ENCODE results near the gene BDKRB2.

BDKRB2 gene

DNA sequence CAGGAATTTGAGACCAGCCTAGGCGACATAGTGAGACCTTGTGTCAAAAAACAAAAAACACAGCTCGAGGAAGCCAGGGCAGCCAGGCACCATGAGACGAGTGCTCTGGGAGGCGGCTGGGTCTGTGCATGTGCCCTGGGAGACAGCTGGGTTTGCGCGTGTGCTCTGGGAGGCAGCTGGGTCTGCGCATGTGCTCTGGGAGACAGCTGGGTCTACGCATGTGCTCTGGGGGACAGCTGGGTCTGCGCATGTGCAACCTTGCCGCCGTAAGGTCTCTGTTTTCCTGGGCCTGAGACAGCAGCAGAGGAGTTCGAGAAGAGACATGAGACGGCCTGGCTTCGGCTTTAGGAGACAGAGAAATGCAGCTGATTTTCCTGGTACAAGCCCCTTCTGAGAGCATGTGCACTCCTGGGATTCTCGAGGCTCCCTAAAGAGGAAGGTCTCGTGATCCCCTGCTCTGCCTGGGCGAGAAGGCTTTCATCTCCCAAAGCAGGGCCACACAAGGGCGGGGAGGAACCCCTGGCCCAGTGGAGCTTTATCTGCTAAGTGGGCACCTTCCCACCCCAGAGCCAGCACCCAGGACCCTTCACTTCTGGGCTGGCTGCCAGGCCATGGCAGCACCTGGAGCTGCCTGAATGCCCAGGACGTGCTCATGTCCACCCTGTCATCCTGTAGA lies 47.8 kb downstream of the BDKRB2 start:
- Histone ChIP-seq H3K4me3 (no peak overlapping the region), H3K36me3 (replicated peaks) (no peaks in the 10 kb centered on the region), H3K4me1 (no peaks in the 10 kb centered on the region), H3K9me3 (no peaks in the 10 kb centered on the region), H3K27me3 (ENCODE audit: low read depth) (peaks cover 17% of the 10 kb centered on the region)
- DNase-seq (ENCODE audit: low spot score in 2 of 2): no peak
- in situ Hi-C loops (cut with MboI; ENCODE audit: low sequenced_read_pairs): loop anchor here (25.0 kb wide), 1 partner anchor 690 kb away; no protein-coding TSS in a partner anchor

DNA sequence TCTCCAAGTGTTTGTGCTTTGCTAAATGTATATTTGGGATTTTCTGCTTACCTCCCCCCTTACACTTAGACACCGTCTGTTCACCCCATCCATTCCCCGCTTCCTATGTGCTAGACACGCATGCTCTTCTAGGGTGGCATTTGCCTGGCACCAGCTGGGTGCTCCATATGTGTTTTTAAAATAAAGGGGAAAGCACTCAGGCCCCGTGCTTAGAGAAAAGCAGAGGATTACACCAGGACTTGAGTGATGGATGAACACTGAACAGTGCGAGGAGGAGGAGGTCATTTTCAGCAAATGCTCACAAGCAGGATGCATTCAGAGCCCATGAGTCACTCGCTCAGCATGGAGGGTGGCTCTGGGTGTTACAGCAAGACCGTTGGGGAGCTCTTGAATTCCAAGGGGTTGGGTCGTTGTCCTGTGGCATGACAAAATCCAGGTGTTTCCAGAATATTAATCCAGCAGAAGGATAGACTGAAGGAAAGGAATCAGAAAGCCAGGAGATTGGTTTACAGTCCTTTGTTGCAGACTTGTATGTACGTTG lies 48.4 kb downstream of the BDKRB2 start:
- no peaks in the 10 kb centered on the region for H3K36me3 ChIP-seq (replicated peaks)
- H3K9me3 ChIP-seq: no peaks in the 10 kb centered on the region
- peaks cover 17% of the 10 kb centered on the region for H3K27me3 ChIP-seq (ENCODE audit: low read depth)
- no peaks in the 10 kb centered on the region for H3K4me1 ChIP-seq
- H3K4me3 ChIP-seq: no peak overlapping the region
- in situ Hi-C loops (cut with MboI; ENCODE audit: low sequenced_read_pairs): loop anchor here (25.0 kb wide), 1 partner anchor 691 kb away; no protein-coding TSS in a partner anchor
- no peak for DNase-seq (ENCODE audit: low spot score in 2 of 2)

DNA sequence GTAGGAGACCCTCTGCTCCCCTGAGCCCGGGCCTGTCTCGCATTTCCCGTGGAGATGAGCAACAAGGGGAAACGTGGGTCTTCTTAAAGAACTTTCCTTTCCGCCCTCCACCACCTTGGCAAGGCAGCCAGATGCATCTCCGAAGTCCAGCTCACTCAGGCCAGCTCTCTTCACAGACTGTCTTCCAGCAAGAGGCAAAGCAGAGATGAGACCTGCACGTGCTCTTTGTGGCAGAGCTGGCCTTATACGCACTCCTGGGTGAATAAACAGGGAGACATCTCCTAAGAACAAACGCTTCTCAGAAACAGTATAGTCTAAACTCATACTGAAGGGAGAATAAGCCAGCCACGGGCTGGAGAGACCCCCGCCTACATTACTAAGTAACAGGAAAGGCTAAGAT lies 50.0 kb downstream of the BDKRB2 start:
- in situ Hi-C loops (cut with MboI; ENCODE audit: low sequenced_read_pairs): loop anchor here (25.0 kb wide), 1 partner anchor 692 kb away; no protein-coding TSS in a partner anchor
- Histone ChIP-seq H3K27me3 (ENCODE audit: low read depth) (peaks cover 17% of the 10 kb centered on the region), H3K9me3 (no peaks in the 10 kb centered on the region), H3K4me3 (no peak overlapping the region), H3K4me1 (no peaks in the 10 kb centered on the region), H3K36me3 (replicated peaks) (no peaks in the 10 kb centered on the region)
- DNase-seq (ENCODE audit: low spot score in 2 of 2): no peak

- no peak for DNase-seq (ENCODE audit: low spot score in 2 of 2)
Measured at GRCh38 chr14:96255501-96256366, 51.1 kb downstream of the BDKRB2 start, which contains the start of gene BDKRB1. Gene BDKRB1, plus strand, starts transcription at chr14:96256210. Its CDS starts 7,473 bp downstream, at chr14:96263683.

GRCh38 chr14:96256407-96256806 lies 51.8 kb downstream of the BDKRB2 start:
- Histone ChIP-seq H3K4me3 (no peak overlapping the region), H3K27me3 (ENCODE audit: low read depth) (peaks cover 19% of the 10 kb centered on the region), H3K36me3 (replicated peaks) (no peaks in the 10 kb centered on the region), H3K4me1 (no peaks in the 10 kb centered on the region), H3K9me3 (no peaks in the 10 kb centered on the region)
- in situ Hi-C loops (cut with MboI; ENCODE audit: low sequenced_read_pairs): loop anchor here (25.0 kb wide), 1 partner anchor 694 kb away; no protein-coding TSS in a partner anchor
- DNase-seq (ENCODE audit: low spot score in 2 of 2): no peak

More at GRCh38 chr14:96255501-96256366, 51.1 kb downstream of the BDKRB2 start, which contains the start of gene BDKRB1:
- Histone ChIP-seq H3K9me3 (no peaks in the 10 kb centered on the region), H3K4me3 (no peak within 1 kb of the TSS), H3K27me3 (ENCODE audit: low read depth) (peaks cover 17% of the 10 kb centered on the region), H3K4me1 (no peaks in the 10 kb centered on the region), H3K36me3 (replicated peaks) (no peaks in the 10 kb centered on the region)
- in situ Hi-C loops (cut with MboI; ENCODE audit: low sequenced_read_pairs): loop anchor here (25.0 kb wide), 1 partner anchor 693 kb away; no protein-coding TSS in a partner anchor

- H3K4me3 ChIP-seq: no peak overlapping the region
- in situ Hi-C loops (cut with MboI; ENCODE audit: low sequenced_read_pairs): loop anchor here (25.0 kb wide), 1 partner anchor 695 kb away; no protein-coding TSS in a partner anchor
Measured at GRCh38 chr14:96257056-96257455, 52.4 kb downstream of the BDKRB2 start.

GRCh38 chr14:96257900-96258299 lies 53.3 kb downstream of the BDKRB2 start:
- Histone ChIP-seq H3K36me3 (replicated peaks) (no peaks in the 10 kb centered on the region), H3K4me3 (no peak overlapping the region), H3K4me1 (no peaks in the 10 kb centered on the region), H3K9me3 (no peaks in the 10 kb centered on the region), H3K27me3 (ENCODE audit: low read depth) (peaks cover 19% of the 10 kb centered on the region)
- no peak for DNase-seq (ENCODE audit: low spot score in 2 of 2)
- in situ Hi-C loops (cut with MboI; ENCODE audit: low sequenced_read_pairs): loop anchor here (25.0 kb wide), 1 partner anchor 696 kb away; no protein-coding TSS in a partner anchor

More at GRCh38 chr14:96257056-96257455, 52.4 kb downstream of the BDKRB2 start:
- peaks cover 19% of the 10 kb centered on the region for H3K27me3 ChIP-seq (ENCODE audit: low read depth)
- no peaks in the 10 kb centered on the region for H3K9me3 ChIP-seq
- no peak for DNase-seq (ENCODE audit: low spot score in 2 of 2)
- no peaks in the 10 kb centered on the region for H3K36me3 ChIP-seq (replicated peaks)
- no peaks in the 10 kb centered on the region for H3K4me1 ChIP-seq

- Histone ChIP-seq H3K4me3 (no peak overlapping the region), H3K27me3 (ENCODE audit: low read depth) (peaks cover 14% of the 10 kb centered on the region), H3K4me1 (no peaks in the 10 kb centered on the region), H3K36me3 (replicated peaks) (no peaks in the 10 kb centered on the region), H3K9me3 (no peaks in the 10 kb centered on the region)
- in situ Hi-C loops (cut with MboI; ENCODE audit: low sequenced_read_pairs): loop anchor here (25.0 kb wide), 1 partner anchor 698 kb away; no protein-coding TSS in a partner anchor
- DNase-seq (ENCODE audit: low spot score in 2 of 2): no peak
Measured at GRCh38 chr14:96260341-96260821, 55.7 kb downstream of the BDKRB2 start.

GRCh38 chr14:96261053-96261452 lies 56.4 kb downstream of the BDKRB2 start:
- no peak for DNase-seq (ENCODE audit: low spot score in 2 of 2)
- H3K27me3 ChIP-seq (ENCODE audit: low read depth): peaks cover 8% of the 10 kb centered on the region
- no peaks in the 10 kb centered on the region for H3K36me3 ChIP-seq (replicated peaks)
- H3K9me3 ChIP-seq: no peaks in the 10 kb centered on the region
- in situ Hi-C loops (cut with MboI; ENCODE audit: low sequenced_read_pairs): loop anchor here (25.0 kb wide), 1 partner anchor 699 kb away; no protein-coding TSS in a partner anchor
- H3K4me1 ChIP-seq: no peaks in the 10 kb centered on the region
- H3K4me3 ChIP-seq: no peak overlapping the region

- H3K4me3 ChIP-seq: no peak overlapping the region
- H3K4me1 ChIP-seq: no peaks in the 10 kb centered on the region
- no peak for DNase-seq (ENCODE audit: low spot score in 2 of 2)
- H3K27me3 ChIP-seq (ENCODE audit: low read depth): peaks cover 2% of the 10 kb centered on the region
- in situ Hi-C loops (cut with MboI; ENCODE audit: low sequenced_read_pairs): loop anchor here (25.0 kb wide), 1 partner anchor 700 kb away; no protein-coding TSS in a partner anchor
- no peaks in the 10 kb centered on the region for H3K9me3 ChIP-seq
- H3K36me3 ChIP-seq (replicated peaks): no peaks in the 10 kb centered on the region
Measured at GRCh38 chr14:96261772-96262655, 57.4 kb downstream of the BDKRB2 start.

DNA sequence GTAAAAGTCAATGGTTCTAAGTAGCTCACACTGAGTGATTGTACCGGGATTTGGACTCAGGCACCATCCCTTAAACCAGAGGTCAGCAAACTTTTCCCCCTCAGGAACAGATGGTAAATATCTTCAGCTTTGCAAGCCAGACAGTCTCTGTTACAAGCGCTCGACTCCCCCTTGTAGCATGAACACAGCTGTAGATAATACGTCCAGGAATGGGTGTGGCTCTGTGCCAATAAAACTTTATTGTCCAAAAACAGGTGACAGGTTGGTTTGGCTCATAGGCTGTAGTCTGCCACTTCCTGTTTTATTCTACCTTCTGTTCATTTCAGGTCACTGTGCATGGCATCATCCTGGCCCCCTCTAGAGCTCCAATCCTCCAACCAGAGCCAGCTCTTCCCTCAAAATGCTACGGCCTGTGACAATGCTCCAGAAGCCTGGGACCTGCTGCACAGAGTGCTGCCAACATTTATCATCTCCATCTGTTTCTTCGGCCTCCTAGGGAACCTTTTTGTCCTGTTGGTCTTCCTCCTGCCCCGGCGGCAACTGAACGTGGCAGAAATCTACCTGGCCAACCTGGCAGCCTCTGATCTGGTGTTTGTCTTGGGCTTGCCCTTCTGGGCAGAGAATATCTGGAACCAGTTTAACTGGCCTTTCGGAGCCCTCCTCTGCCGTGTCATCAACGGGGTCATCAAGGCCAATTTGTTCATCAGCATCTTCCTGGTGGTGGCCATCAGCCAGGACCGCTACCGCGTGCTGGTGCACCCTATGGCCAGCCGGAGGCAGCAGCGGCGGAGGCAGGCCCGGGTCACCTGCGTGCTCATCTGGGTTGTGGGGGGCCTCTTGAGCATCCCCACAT lies 58.9 kb downstream of the BDKRB2 start:
- no peak for DNase-seq (ENCODE audit: low spot score in 2 of 2)

GRCh38 chr14:96264200-96264553 lies 59.5 kb downstream of the BDKRB2 start:
- no peaks in the 10 kb centered on the region for H3K4me1 ChIP-seq
- DNase-seq (ENCODE audit: low spot score in 2 of 2): no peak
- peaks cover 2% of the 10 kb centered on the region; the same call in 1 of the 2 replicates for H3K27me3 ChIP-seq (ENCODE audit: low read depth)
- no peak overlapping the region for H3K4me3 ChIP-seq
- no peaks in the 10 kb centered on the region for H3K36me3 ChIP-seq (replicated peaks)
- H3K9me3 ChIP-seq: no peaks in the 10 kb centered on the region
- in situ Hi-C loops (cut with MboI; ENCODE audit: low sequenced_read_pairs): loop anchor here (25.0 kb wide), 1 partner anchor 702 kb away; no protein-coding TSS in a partner anchor

More for the DNA sequence above, 58.9 kb downstream of the BDKRB2 start:
- Histone ChIP-seq H3K4me3 (no peak overlapping the region), H3K9me3 (no peaks in the 10 kb centered on the region), H3K36me3 (replicated peaks) (no peaks in the 10 kb centered on the region), H3K4me1 (no peaks in the 10 kb centered on the region), H3K27me3 (ENCODE audit: low read depth) (peaks cover 2% of the 10 kb centered on the region)
- in situ Hi-C loops (cut with MboI; ENCODE audit: low sequenced_read_pairs): loop anchor here (25.0 kb wide), 1 partner anchor 701 kb away; no protein-coding TSS in a partner anchor

Measured in HAP-1 (cell line).